HG02588 (cell line): ENCODE results near the gene NOP9.
A peak's percentile ranks its signal among the peaks of the same experiment; 100 is the strongest.

Experiments used
- ATAC-seq: cut with Tn5 transposase; IDR thresholded peaks from one replicate; pipeline ENCODE4 v1.9.1; 2021; ENCODE audit warnings: mild to moderate bottlenecking, moderate library complexity; ENCODE audit not compliant: unreplicated experiment

NOP9 gene, protein sequence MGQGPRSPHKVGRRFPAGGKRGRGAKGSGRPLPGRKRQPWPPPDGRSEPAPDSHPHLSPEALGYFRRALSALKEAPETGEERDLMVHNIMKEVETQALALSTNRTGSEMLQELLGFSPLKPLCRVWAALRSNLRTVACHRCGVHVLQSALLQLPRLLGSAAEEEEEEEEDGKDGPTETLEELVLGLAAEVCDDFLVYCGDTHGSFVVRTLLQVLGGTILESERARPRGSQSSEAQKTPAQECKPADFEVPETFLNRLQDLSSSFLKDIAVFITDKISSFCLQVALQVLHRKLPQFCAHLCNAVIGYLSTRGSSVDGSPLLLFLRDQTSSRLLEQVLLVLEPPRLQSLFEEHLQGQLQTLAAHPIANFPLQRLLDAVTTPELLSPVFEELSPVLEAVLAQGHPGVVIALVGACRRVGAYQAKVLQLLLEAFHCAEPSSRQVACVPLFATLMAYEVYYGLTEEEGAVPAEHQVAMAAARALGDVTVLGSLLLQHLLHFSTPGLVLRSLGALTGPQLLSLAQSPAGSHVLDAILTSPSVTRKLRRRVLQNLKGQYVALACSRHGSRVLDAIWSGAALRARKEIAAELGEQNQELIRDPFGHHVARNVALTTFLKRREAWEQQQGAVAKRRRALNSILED

DNA sequence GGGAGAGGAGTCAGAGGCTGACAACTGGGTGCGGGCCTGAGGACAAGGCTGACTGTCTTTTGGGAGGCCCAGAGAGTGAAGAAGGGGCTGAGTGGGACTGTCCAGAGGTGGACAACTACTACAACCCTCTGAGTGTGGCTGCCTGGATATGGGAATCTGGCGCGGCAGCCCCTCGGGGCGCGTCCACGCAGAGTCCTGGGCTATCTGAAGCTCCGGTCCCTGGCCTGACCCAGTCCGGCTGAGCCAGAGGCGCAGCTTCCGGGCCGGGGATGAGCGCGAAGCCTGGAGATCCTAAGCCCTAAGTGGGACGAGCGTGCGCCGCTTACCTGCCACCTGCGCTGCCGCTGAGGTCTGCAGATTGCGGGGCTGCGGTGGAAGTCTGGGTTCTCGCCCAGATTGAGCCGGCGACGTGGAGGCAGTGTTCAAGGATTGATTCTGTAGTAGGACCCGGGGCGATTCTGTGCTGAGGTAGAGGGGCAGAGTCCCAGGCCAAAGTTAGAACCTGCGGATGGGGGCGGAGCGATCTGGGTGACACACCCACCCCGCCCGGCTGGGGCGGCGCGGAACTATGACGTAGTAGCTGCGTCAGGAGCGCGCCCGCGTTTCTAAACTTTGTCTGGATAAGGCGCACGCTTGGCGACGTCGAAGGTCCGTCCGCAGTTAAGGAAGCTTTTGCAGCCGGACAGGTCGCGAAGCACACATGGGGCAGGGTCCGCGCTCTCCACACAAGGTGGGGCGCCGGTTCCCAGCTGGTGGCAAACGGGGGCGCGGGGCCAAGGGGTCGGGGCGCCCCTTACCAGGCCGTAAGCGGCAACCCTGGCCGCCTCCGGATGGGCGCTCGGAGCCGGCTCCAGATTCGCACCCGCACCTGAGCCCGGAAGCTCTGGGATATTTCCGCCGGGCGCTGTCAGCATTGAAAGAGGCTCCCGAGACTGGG lies at the start of gene NOP9, which contains the start of gene DHRS1:
NOP9 (plus strand) TSS at position 596 of the 937 bp plus-strand sequence; CDS start at position 701, 105 bp downstream.
DHRS1 (minus strand) TSS at position 526 of the 937 bp plus-strand sequence. CDS start 674 bp downstream, outside the sequence.
- ATAC-seq: peak; percentile 59

DNA sequence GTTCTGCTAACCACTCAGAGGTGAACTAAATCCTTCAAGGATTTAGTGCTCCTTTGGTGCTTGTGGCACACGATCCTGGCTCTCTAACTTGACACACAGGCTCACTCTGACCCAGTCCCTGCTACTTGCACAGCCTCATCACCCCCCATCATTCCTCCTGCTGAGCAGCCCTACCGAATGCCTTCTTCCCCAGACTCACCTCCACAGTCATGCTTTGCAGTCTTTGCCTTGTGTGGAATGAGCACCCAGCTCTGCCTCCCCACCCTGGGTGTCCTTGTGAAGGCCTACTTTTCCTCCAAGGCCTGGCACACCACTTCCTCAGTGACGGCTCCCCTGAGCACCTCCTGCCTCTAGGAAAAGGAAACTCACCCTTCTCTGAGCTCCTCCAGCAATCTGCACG lies 49.3 kb upstream of the NOP9 start:
- no peak for ATAC-seq

DNA sequence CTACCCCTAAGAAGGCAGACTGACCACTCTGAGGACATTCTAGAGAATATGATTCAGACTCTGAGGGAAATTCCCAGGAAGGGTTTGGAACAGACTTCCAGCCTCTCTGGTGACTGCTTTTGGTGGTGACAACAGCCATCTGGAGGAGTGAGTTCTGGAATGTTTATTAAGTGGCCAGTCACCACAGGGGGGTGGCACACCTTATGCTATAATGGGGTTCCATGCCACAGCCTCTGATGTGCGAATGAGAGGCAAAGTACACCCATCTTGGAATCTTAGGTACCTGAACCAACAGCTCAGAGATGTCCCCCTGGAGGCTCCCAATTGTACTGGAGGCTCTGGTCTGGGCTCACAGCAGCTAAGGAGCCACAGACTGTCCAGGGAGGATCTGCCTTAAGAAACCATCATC lies 47.8 kb upstream of the NOP9 start:
- no peak for ATAC-seq

GRCh38 chr14:24252289-24253124 lies 47.1 kb upstream of the NOP9 start:
- ATAC-seq: no peak

DNA sequence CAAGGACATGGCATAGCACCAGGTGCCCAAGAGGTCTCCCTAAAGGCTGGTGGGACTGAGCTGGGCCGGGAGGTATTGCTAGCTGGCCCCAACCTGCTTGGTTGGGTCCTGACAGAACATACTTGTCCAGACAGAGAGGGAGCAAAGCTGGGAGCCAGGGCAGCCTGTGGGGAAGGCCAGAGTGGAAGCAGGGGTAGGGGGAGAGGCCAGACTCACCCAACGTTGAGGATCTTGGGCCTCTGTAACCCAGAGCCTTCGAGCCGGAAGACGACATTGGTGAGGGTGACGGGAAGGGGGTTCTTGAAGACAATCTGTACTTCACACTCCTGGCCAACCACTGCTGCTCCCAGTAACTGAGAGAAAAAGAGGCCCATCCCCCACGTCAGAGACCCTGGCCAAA lies 45.7 kb upstream of the NOP9 start:
- ATAC-seq: no peak

DNA sequence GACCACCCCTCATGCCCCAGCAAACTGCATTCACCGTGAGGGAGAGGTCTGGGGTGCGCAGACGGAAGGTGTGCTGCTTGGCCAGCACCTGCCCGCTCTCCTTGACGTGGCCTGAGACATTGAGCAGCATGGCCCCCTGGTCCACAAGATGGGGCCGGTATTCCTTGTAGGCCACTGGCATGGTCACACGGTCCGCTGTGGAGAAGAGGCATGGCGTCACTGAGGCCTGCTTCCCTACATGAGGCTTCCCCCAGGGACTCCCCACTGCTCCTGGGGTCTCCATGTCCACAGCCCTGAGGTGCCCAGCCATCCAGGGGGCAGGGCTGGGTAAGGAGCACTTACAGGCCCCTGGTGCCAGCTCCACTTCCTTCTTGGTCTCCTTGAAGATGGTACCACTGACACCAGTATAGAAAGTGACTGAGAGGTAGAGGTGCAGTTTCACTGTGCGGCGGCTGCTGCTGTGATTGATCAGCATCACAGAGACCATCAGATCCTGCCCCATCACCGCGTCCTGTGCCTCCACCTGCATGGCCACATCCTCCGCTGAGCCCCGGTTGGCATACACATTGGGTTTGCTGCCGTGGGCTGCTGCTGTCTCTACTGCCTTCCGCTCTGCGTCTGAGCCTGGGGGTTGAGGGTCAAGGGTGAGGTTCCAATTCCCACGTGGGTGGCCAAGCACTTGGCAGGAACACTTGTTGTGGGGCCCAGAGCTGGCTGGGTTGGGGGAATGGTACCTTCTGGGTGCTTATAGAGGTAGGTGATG lies 44.8 kb upstream of the NOP9 start:
- no peak for ATAC-seq

DNA sequence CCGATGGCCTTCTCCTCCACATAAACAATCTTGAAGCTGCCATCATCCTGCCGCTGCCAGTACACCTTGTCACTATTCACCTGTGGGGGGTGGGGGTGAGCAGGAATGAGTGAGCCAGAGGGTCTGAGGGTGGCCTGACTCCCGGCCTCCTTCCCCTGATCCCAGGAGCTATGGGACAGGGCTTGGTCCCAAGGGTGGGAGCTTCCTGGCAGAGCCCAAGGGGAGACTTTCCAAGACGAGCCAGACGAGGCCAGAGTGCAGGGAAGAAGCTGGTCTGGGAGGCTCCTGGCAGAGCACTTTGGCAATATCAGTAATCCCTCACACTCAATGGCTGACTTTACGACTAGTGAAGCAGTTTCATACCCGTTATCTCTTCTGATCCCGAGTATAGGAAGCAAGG lies 44.2 kb upstream of the NOP9 start:
- ATAC-seq: no peak

- ATAC-seq: no peak
Observed at GRCh38 chr14:24255931-24256711, 43.5 kb upstream of the NOP9 start.

DNA sequence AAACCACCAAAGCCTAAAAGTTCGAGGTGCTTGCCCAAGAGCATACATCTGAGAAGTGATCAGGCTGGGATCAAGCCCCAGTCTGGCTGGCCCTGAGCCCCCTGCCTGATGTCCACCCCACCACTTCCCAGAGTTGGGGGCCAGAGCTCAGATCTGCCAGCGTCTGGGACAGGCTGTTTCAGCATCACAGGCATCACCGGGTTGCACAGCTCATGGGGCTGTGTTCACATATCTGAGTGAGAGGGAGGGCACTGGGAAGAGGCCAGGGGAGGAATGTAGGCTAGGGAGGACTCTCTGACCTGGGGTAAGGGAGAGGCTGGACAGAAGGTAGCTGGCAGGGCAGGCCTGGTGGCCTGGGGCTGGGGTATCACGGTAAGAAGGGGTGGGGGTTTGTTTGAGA lies 42.7 kb upstream of the NOP9 start:
- ATAC-seq: no peak

DNA sequence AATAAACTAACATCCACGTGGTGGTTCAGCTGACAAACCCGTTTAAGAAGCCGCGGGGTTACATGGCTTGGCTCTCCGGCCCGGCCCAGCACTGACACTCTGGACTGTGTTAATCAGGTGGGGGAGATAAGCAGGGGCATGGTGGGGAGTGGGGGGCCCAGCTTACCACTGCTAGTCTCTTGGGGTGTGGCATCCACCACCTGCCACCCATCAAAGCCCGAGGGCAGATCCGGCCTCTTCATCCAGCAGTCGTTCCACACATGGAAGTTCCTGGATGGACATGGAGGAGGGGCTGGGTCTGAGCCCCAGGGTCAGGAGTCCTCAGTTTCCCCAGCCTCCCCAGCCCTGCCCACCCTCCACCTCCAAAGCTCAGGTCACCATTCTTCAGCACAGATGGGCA lies 41.5 kb upstream of the NOP9 start:
- ATAC-seq: no peak

DNA sequence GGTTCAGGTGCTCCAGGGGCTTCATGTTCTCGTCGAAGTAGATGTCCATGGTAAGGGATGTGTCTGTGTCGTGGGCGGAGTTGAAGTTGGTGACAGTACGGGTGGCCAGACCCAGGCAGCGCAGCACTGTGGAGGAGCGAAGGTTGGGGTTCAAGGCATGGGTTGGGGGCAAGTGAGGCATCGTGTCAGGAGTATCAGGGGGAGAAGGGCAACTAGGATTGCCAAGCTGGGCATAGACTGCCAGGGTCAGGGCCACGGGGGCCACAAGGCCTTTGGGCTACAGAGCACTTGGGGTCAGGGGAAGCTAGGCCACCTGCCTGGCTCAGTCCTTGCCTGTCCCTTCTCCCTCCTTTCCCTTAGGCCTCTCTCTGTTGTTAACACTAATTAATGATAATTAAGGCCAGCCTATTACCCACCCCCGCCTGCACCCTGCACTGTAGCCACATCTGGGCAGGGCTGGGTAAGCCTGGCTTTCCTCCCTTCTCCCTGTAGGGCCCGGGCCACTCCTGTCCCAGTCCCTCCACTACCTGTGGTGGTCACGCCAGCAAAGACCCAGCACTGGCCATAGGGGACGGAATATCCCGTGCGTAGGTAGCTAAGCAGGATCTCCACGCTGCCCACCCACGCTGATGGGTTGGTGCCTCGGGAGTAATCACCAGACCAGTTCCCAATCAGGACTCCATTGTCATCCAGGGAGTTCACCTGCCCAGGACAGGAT lies 40.9 kb upstream of the NOP9 start:
- ATAC-seq: no peak

DNA sequence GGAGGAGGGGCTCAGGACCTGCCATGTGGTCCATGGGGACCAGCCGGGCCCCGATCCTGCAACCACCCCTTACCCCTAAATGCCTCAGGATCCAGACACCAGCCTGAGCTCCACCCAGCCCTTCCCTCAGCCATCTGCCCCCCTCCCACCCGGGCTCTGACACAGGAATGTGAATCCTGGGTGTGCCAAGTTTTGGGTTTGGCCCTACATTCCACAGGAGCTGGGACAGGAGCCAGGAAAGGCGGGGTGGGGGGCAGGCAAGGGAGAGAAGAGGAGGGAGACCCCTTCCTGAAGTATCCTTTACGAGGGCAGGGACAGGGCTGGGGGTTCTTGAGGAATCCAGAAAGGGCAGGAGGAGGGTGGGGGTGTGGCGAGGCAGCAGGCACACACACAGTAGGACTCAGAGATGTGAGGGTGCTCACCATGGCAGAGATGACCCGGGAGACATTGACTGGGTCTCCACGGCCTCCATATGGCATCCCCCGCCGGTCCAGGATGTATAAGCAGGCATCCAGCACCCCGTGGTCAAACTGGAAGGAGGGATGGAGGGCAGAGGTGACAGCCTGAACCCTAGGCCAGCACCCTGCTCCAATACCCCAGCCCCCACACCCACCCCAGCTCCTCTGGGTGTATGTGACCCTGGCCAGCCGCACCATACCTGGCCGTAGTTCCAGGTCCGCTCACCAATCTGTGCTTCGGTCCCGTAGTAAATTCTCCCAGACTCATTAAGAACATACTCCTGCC lies 40.2 kb upstream of the NOP9 start:
- no peak for ATAC-seq

GRCh38 chr14:24260026-24260779 lies 39.4 kb upstream of the NOP9 start:
- ATAC-seq: no peak

GRCh38 chr14:24260780-24261157 lies 38.9 kb upstream of the NOP9 start:
- ATAC-seq: no peak

DNA sequence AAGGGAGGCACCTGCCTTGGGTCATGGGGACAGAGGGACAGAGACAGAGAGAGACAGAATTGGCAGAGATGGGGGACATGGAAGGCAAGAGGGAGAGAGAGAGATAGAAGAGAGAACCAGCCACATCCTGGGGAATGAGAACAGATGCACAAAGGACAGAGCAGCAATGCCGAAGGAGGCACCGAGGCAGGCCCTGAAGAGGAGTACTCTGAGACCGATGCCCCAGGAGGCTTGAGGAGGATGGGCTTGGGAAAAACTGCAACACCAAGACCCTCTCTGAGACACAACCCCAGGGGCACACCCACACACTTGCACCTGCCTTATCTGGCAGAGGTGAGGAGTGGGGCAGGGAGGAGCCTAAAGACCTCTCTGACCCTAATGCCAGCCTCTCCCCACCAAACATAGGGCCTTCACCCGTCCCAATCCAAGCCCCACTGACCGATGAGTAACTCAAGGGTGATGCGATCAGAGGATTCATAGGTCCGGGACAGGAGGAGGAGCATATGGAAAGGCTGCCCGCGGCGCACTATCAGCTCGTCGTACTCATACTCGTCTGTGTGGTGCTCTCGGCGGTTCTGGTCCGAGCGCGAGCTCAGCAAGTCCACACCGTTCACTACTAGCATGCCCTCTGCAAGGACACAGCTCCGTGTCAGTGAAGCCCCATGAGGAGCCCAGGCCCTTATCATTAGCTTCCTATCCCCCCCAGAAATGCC lies 38.2 kb upstream of the NOP9 start:
- ATAC-seq: no peak

DNA sequence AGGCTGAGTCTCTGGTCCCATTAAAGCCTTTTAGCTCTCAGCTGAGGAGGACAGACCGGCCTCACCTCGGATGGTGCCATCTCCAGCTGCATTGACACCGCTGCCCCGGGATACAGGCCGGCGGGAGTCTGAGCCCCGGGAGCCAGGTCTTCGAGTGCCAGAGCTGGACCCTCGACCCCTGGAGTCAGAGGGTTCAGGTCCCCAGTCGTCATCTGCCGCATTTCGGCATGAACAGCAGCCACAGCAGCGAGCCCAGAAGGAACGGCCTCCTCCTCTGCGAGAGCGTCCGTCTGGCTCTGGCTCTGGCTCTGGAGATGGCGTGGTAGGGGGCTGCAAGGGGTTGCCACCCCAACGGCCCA lies 37.7 kb upstream of the NOP9 start:
- no peak for ATAC-seq
